Breast epithelium (tissue), 3 donors: ENCODE data around the gene MVB12B.

ENCODE experiments used
- CTCF ChIP-seq, 3 donors: fragments of 450-650 bp; IDR thresholded peaks; one replicate each; pipeline ENCODE4 v1.5.1; 2016 to 2017; ENCODE audit warnings: antibody characterized with exemption in 3 of 3, mild to moderate bottlenecking in 3 of 3, moderate library complexity in 3 of 3
- POLR2A ChIP-seq: fragments of 450-650 bp; IDR thresholded peaks from one replicate; pipeline ENCODE4 v1.6.1; 2016; ENCODE audit warnings: antibody characterized with exemption, mild to moderate bottlenecking, moderate library complexity
- POLR2AphosphoS5 ChIP-seq, 3 donors: sonication (generic); formaldehyde crosslinking; IDR thresholded peaks; one replicate each; pipeline ENCODE4 v1.6.1; 2017; ENCODE audit warnings: antibody characterized with exemption in 3 of 3

- TF ChIP-seq CTCF (IDR thresholded peaks at IDR 0.05) (no peak), POLR2A (no peak), POLR2AphosphoS5 (IDR thresholded peaks at IDR 0.05) (no peak)
These were observed 31.1 kb upstream of the MVB12B start for GRCh38 chr9:126295516-126295915.
